VCaP (cell line): Measurements from ENCODE around the gene KCTD1.

ENCODE experiments used
- H3K27ac ChIP-seq: fragments of 450-650 bp; 2 replicates; pipeline ENCODE4 v1.5.1; 2017
- TF ChIP-seq, protein P1 (sequence below): fragments of 450-650 bp; conservative IDR thresholded peaks from 2 replicates; pipeline ENCODE4 v1.5.1; 2017; ENCODE audit warnings: mild to moderate bottlenecking, moderate library complexity

The KCTD1 gene

GRCh38 chr18:26568926-26569665 lies 20.7 kb upstream of the KCTD1 start:
- TF ChIP-seq, protein P1, sequence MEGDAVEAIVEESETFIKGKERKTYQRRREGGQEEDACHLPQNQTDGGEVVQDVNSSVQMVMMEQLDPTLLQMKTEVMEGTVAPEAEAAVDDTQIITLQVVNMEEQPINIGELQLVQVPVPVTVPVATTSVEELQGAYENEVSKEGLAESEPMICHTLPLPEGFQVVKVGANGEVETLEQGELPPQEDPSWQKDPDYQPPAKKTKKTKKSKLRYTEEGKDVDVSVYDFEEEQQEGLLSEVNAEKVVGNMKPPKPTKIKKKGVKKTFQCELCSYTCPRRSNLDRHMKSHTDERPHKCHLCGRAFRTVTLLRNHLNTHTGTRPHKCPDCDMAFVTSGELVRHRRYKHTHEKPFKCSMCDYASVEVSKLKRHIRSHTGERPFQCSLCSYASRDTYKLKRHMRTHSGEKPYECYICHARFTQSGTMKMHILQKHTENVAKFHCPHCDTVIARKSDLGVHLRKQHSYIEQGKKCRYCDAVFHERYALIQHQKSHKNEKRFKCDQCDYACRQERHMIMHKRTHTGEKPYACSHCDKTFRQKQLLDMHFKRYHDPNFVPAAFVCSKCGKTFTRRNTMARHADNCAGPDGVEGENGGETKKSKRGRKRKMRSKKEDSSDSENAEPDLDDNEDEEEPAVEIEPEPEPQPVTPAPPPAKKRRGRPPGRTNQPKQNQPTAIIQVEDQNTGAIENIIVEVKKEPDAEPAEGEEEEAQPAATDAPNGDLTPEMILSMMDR = no peak
- H3K27ac ChIP-seq = no peak overlapping the region

DNA sequence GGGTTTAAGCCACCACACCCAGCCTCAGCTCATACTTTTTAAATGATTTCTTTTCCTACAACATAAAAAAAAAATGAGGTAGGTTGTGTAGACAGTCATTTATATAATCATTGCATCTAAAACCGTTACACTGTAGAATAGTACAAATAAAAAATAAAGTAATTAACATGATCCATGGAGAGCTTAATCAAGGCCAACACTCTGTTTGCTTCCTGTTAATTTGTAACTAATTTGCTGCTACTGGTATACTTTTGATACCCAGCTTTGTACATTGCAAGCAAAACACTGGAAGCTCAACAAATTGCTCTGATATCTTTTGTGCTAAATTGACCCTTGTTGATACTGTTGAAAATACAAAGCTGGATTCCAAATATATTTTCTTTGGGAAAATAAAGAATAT lies 20.2 kb upstream of the KCTD1 start:
- no peak overlapping the region for H3K27ac ChIP-seq
- TF ChIP-seq, protein P1 = no peak

DNA sequence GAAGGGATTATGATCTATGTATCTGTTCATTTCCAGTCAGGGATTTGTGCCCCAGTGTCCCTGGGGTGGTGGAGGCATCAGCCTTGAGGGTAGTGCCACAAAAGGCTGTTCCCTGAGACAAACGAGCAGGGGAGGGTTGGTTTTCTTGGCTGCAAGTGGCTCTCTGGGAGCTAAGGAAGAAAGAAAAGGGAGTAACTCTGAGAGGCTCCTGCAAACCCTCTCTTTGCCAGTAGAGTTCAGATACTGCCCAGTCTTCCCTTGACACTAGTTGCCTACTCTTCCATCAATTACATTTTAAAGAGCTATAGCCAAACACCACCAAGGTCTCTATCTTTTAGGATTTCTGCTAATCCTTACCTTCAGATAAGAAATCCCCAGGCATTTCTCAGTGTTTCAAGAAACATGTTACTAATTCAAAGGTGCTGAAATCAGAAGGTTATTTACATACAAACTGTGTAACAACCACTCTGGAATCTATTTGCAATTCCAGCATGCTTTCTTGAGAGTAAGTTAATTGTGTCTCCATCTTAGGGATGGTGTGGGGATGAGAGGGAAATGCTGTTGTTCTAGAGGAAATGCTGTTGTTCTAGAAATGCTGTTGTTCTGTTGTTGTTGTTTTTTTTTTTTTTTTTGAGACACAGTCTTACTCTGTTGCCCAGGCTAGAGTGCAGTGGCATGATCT lies 18.7 kb upstream of the KCTD1 start:
- TF ChIP-seq, protein P1 = no peak
- H3K27ac ChIP-seq = no peak overlapping the region

GRCh38 chr18:26565514-26565913 lies 17.2 kb upstream of the KCTD1 start:
- TF ChIP-seq, protein P1 = no peak

DNA sequence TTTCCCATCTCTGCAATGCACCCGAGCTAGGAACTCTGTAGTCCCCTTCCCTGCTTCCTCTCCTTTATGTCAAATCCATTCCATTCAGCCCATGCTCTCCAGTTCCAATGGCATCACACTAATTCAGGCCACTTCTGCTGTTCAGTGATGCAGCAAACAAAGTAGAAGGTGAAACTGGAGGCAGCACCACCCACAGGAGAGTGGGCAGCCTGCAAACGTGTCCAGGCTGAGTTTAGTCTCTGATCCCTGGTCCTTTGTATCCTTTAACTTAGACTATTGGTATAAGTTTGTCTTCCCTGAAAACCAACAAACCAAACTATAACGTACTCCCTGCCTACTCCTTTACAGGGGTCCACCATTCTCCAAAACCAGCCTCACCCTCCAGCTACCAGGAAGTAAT lies 14.7 kb upstream of the KCTD1 start:
- H3K27ac ChIP-seq = no peak overlapping the region

More at GRCh38 chr18:26565514-26565913, 17.2 kb upstream of the KCTD1 start:
- no peak overlapping the region for H3K27ac ChIP-seq

DNA sequence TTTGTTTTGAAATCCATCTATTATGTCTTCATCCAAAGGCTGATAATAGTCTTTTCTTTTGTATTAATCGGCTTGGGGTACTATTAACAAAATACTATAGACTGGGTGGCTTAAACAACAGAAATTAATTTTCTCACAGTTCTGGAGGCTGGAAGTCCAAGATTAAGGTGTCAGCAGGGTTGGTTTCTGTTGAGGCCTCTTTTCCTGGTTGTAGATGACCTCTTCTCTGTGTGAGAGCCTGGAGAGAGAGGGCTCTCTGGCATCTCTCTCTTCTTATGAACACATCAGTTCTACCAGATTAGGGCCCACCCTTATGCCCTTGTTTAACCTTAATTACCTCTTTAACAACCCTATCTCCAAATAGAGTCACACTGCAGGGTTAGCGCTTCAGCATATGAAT lies 14.2 kb upstream of the KCTD1 start:
- TF ChIP-seq, protein P1 = no peak
- H3K27ac ChIP-seq = no peak overlapping the region

More for the DNA sequence above, 14.7 kb upstream of the KCTD1 start:
- TF ChIP-seq, protein P1 = no peak

DNA sequence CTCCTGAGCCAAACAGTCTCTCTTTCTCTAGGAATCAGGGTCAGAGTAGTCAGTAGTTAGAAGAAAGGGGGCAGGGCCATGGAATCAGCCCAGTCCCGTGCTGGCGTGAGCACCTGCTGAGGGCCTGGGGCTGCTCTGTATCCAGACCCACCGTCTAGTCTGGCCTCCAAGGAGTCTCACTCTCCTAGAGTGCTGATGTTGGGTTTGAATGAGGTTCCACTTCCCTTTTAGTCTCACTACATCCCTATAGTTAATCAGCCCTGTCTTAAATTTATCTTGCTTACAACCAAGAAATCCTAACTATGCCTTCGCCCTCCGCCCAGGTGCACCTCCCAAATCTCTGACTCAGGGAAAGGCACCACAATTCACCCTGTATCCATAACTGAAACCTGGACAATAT lies 13.4 kb upstream of the KCTD1 start:
- no peak overlapping the region for H3K27ac ChIP-seq
- TF ChIP-seq, protein P1 = no peak
